DND-41 (cell line): ENCODE results near the gene XPR1.

ENCODE experiments used
- ATAC-seq: fragments of 200-7000 bp; cut with Tn5 transposase; 3 replicates; pipeline ENCODE4 v1.9.1; 2021; ENCODE audit warnings: low read depth; ENCODE audit not compliant: insufficient read depth
- DNase-seq: peaks from one replicate; pipeline ENCODE4 v3.0.0-alpha.2; 2020
- H2AFZ ChIP-seq: 2 replicates; pipeline ENCODE4 v1.6.0; 2012; ENCODE audit warnings: low read depth, low read length
- H3K27ac ChIP-seq: 2 replicates; pipeline ENCODE4 v1.5.1; 2012; ENCODE audit warnings: low read length, inconsistent platforms
- H3K27me3 ChIP-seq: fragments of 200-600 bp; sonication (generic); 2 replicates; pipeline ENCODE4 v1.6.0; 2012; ENCODE audit warnings: low read length, mild to moderate bottlenecking, inconsistent platforms; ENCODE audit not compliant: insufficient read depth, poor library complexity
- H3K36me3 ChIP-seq: 2 replicates; pipeline ENCODE4 v1.5.1; 2012; ENCODE audit warnings: low read length, inconsistent platforms; ENCODE audit not compliant: insufficient read depth
- H3K4me1 ChIP-seq: 2 replicates; pipeline ENCODE4 v1.5.1; 2012; ENCODE audit warnings: mild to moderate bottlenecking, low read length; ENCODE audit not compliant: insufficient read depth
- H3K4me2 ChIP-seq: 2 replicates; pipeline ENCODE4 v1.6.0; 2012; ENCODE audit warnings: mild to moderate bottlenecking, moderate library complexity, low read length, inconsistent platforms; ENCODE audit not compliant: insufficient read depth
- H3K4me3 ChIP-seq, 2 experiments: fragments of 200-600 bp in 1 of 2; shearing (Covaris generic) in 1 of 2; 2 replicates each; pipeline ENCODE4 v1.5.1; 2012 to 2016; ENCODE audit warnings: inconsistent platforms in 2 of 2, low read length in 2 of 2, mild to moderate bottlenecking in 2 of 2, low read depth in 1 of 2, moderate library complexity in 1 of 2
- H3K79me2 ChIP-seq: 2 replicates; pipeline ENCODE4 v1.6.0; 2012; ENCODE audit warnings: low read length, inconsistent platforms; ENCODE audit not compliant: insufficient read depth
- H3K9ac ChIP-seq: 2 replicates; pipeline ENCODE4 v1.6.0; 2012; ENCODE audit warnings: low read depth, mild to moderate bottlenecking, inconsistent platforms, low read length, moderate library complexity
- H3K9me3 ChIP-seq: 2 replicates; pipeline ENCODE4 v1.5.1; 2012; ENCODE audit warnings: low read length, moderate library complexity, mild to moderate bottlenecking, inconsistent platforms; ENCODE audit not compliant: insufficient read depth, severe bottlenecking
- H4K20me1 ChIP-seq: 2 replicates; pipeline ENCODE4 v1.6.0; 2012; ENCODE audit warnings: low read length; ENCODE audit not compliant: insufficient read depth
- CTCF ChIP-seq: IDR thresholded peaks from 2 replicates; pipeline ENCODE4 v1.5.1; 2012; ENCODE audit warnings: borderline replicate concordance, low read length, moderate library complexity, mild to moderate bottlenecking; ENCODE audit not compliant: poor library complexity, severe bottlenecking; ENCODE audit errors: extremely low read depth
- EZH2 ChIP-seq: IDR thresholded peaks from 3 replicates; pipeline ENCODE4 v1.6.1; 2012; ENCODE audit warnings: borderline replicate concordance, low read depth, mild to moderate bottlenecking, moderate library complexity, low read length, inconsistent platforms; ENCODE audit not compliant: severe bottlenecking

Gene XPR1

GRCh38 chr1:180887841-180888240, 256.0 kb downstream of the XPR1 start:
- Histone ChIP-seq H3K9ac (no peak overlapping the region), H3K4me2 (no peak overlapping the region)

GRCh38 chr1:180888870-180889269, 257.0 kb downstream of the XPR1 start:
- H3K79me2 ChIP-seq = no peaks in the 10 kb centered on the region
- no peak for DNase-seq
- H3K36me3 ChIP-seq = no peaks in the 10 kb centered on the region; the same call in 1 of the 2 replicates
- no peak overlapping the region for H3K4me3 ChIP-seq
- no peak overlapping the region for H3K4me2 ChIP-seq
- no peak overlapping the region for H3K27ac ChIP-seq
- H4K20me1 ChIP-seq = no peaks in the 10 kb centered on the region
- no peaks in the 10 kb centered on the region for H3K4me1 ChIP-seq
- no peak for ATAC-seq
- H2AFZ ChIP-seq = no peak overlapping the region
- TF ChIP-seq EZH2 (no peak), CTCF (no peak)
- H3K27me3 ChIP-seq = no peaks in the 10 kb centered on the region
- H3K9ac ChIP-seq = no peak overlapping the region
- H3K9me3 ChIP-seq = no peaks in the 10 kb centered on the region

More at GRCh38 chr1:180887841-180888240, 256.0 kb downstream of the XPR1 start:
- ATAC-seq (no peak), DNase-seq (no peak)
- H3K4me1 ChIP-seq = no peaks in the 10 kb centered on the region
- H3K4me3 ChIP-seq = no peak overlapping the region
- H3K36me3 ChIP-seq = peaks cover 3% of the 10 kb centered on the region; the same call in 1 of the 2 replicates
- H3K9me3 ChIP-seq = no peaks in the 10 kb centered on the region
- TF ChIP-seq EZH2 = no peak
- TF ChIP-seq CTCF = no peak
- H4K20me1 ChIP-seq = no peaks in the 10 kb centered on the region
- H3K27me3 ChIP-seq = no peaks in the 10 kb centered on the region
- no peaks in the 10 kb centered on the region for H3K79me2 ChIP-seq
- H2AFZ ChIP-seq = no peak overlapping the region
- no peak overlapping the region for H3K27ac ChIP-seq

- Histone ChIP-seq H3K9ac (no peak overlapping the region), H3K27me3 (no peaks in the 10 kb centered on the region), H3K4me3 (no peak overlapping the region), H3K4me2 (no peak overlapping the region), H3K36me3 (no peaks in the 10 kb centered on the region), H3K27ac (no peak overlapping the region), H3K4me1 (no peaks in the 10 kb centered on the region), H3K79me2 (no peaks in the 10 kb centered on the region), H2AFZ (no peak overlapping the region), H3K9me3 (no peaks in the 10 kb centered on the region), H4K20me1 (no peaks in the 10 kb centered on the region)
- DNase-seq (no peak), ATAC-seq (no peak)
- TF ChIP-seq CTCF = no peak
- TF ChIP-seq EZH2 = no peak
These were observed 257.5 kb downstream of the XPR1 start for GRCh38 chr1:180889325-180889724.

GRCh38 chr1:180892272-180892671, 260.4 kb downstream of the XPR1 start:
- H3K79me2 ChIP-seq = no peaks in the 10 kb centered on the region
- no peaks in the 10 kb centered on the region for H3K36me3 ChIP-seq
- H3K27ac ChIP-seq = no peak overlapping the region
- no peak overlapping the region for H3K9ac ChIP-seq
- no peak for TF ChIP-seq EZH2
- no peak for TF ChIP-seq CTCF
- no peak overlapping the region for H2AFZ ChIP-seq
- H3K4me3 ChIP-seq = no peak overlapping the region
- no peaks in the 10 kb centered on the region for H3K4me1 ChIP-seq
- DNase-seq (no peak), ATAC-seq (no peak)
- no peak overlapping the region for H3K4me2 ChIP-seq
- no peaks in the 10 kb centered on the region for H4K20me1 ChIP-seq
- no peaks in the 10 kb centered on the region for H3K9me3 ChIP-seq
- H3K27me3 ChIP-seq = no peaks in the 10 kb centered on the region
